NB4 (cell line): Measurements from ENCODE around the gene TEX9.

Experiments used
- CTCF ChIP-seq: IDR thresholded peaks from one replicate; pipeline ENCODE4 v1.5.1; 2012; ENCODE audit warnings: low read depth, low read length
- MAX ChIP-seq: IDR thresholded peaks from 2 replicates; pipeline ENCODE4 v1.6.1; 2011; ENCODE audit warnings: low read depth, low read length
- MYC ChIP-seq: IDR thresholded peaks from 2 replicates; pipeline ENCODE4 v1.6.1; 2011; ENCODE audit warnings: low read depth, low read length
- POLR2A ChIP-seq: IDR thresholded peaks from 2 replicates; pipeline ENCODE4 v1.6.1; 2011; ENCODE audit warnings: mild to moderate bottlenecking; ENCODE audit not compliant: insufficient read length; ENCODE audit errors: extremely low read depth

GRCh38 chr15:56464893-56465520, 99.8 kb downstream of the TEX9 start, which contains the start of gene MNS1:
- TF ChIP-seq CTCF (no peak), POLR2A (no peak), MAX (no peak), MYC (no peak)
